ENCODE measurements around the gene HMGXB3.
"Not testable (repeated sequence)": the region's sequence is repeated elsewhere in the genome, so short reads cannot be mapped to it uniquely, and the experiment has no call there.

Gene HMGXB3

GRCh38 chr5:150070821-150071220 lies 70.3 kb downstream of the HMGXB3 start:
- DNase-seq: no peak

GRCh38 chr5:150073086-150073625 lies 72.6 kb downstream of the HMGXB3 start:
- no peak for DNase-seq

DNA sequence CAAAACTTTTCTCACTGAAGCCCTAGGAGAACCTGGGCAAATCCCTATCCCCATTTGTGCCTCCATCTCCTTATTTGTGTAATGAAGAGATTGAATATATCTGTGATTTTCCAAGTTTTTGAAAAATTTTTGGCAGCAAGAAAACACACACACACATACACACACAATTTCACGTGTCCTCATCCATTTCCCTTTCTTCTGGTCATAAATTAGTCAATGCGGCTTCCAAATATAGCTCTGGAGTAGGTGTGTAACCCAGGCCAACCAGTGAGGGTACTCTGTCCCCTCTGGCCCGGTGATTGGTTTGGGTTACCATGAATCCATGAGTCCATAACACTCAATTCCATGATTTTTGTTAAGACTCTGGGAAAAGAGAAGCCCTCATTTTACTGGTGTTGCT lies 73.1 kb downstream of the HMGXB3 start:
- no peak for DNase-seq

DNA sequence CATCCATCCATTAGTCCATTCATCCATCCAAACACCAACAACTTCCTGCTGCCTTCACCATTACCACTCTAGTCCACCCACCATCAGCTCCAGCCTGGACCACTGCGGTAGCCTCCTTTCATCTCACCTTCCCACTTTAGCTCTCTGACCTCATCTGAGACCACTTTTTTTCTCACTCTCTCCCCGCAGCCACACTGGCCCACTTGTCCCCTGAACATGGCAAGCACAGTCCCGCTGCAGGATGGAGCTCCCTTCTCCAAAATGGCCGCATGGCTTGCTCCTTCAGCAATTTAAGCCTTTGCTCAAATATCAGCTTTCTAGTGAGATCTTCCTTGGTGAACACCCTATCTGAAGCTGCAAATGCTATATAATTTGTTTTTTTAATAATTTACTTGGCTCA lies 74.7 kb downstream of the HMGXB3 start:
- no peak for DNase-seq

- DNase-seq: no peak
Observed at GRCh38 chr5:150075806-150076205, 75.3 kb downstream of the HMGXB3 start.

DNA sequence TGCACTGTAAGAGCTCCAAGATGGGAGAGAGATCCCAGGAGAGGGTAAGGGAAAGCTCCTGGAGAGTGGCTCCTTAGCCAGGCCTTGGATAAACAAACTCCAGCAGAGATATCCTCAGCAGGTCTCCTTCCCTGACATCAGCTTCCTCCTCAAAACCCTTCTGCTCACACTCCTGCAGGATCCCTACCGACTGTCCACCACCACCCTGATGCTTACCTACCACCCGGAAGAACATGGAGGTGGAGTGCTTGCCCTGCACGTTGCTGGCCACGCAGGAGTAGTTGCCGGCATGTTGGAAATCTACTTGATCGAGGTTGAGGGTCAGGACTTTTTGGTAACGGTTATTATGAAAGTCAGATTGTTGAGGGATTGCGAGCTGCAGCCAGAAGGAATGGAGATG lies 76.5 kb downstream of the HMGXB3 start:
- no peak for DNase-seq

- DNase-seq: no peak
Observed at GRCh38 chr5:150077996-150078801, 77.7 kb downstream of the HMGXB3 start.

DNA sequence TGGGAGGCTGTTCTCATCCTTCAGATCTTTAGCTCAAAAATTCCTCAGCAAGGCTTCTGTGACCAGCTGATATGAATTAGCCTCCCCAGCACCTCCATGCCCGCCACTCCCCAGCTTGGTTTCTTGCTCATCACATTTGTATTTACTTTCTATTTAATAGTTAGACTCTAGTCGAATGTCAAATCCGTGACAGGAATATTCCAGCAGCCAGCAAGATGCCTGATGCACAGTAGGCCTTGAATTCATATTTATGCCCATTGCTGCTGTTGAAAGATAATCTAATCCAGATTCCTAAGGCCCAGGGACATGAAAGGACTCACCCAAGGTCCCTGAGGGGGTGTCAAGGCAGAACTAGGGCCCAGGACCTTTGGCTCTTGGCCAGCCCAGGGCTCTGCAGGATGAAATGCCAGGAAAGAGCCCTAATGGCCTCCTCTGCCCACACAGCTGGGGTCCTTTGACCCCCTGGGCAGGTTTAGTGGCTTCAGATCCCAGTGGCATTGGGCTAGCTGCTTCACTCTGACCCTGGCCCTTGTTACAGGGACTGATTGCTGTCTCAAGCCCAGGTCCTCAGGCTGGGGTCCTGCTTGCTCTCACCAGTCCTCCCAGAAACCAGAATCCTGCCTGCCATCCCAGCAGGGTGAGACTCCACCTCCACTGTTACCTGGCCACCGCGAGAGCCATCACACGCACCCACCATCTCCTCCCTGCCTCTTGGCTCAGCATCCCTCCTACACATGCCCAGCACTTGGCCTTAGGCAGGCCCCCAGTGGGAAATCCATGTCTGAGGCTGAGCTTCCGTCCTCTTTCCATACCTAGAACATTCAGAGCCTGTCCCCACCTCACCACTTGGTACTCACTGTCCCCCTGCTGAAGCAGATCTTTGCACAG lies 78.5 kb downstream of the HMGXB3 start:
- no peak for DNase-seq

DNA sequence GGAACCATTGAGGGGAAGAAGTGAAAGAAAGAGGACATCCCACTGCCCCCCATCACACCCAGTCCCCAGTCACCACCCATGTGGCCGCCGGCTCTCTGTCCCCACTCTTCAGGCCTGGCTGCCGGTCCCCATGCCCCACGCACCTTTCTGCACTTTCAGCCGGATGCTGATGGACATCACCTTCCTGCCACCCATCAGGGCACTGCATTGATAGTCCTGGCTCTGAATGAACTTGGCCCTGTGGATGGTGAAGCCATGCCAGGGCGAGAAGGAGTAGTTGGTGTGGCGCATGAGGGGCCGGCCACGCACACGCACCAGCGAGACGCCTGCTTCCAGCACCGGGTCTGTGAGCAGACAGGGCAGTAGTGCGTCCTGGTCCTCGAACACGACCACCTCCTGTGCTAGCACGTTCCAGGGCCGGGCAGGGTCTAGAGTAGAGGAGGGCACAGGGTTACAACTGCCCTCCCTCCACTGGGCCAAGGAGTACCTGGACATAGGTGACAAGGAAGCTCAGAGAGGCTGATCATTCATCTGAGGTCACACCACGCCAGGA lies 79.4 kb downstream of the HMGXB3 start:
- DNase-seq: no peak

GRCh38 chr5:150080696-150081435 lies 80.3 kb downstream of the HMGXB3 start:
- DNase-seq: no peak

DNA sequence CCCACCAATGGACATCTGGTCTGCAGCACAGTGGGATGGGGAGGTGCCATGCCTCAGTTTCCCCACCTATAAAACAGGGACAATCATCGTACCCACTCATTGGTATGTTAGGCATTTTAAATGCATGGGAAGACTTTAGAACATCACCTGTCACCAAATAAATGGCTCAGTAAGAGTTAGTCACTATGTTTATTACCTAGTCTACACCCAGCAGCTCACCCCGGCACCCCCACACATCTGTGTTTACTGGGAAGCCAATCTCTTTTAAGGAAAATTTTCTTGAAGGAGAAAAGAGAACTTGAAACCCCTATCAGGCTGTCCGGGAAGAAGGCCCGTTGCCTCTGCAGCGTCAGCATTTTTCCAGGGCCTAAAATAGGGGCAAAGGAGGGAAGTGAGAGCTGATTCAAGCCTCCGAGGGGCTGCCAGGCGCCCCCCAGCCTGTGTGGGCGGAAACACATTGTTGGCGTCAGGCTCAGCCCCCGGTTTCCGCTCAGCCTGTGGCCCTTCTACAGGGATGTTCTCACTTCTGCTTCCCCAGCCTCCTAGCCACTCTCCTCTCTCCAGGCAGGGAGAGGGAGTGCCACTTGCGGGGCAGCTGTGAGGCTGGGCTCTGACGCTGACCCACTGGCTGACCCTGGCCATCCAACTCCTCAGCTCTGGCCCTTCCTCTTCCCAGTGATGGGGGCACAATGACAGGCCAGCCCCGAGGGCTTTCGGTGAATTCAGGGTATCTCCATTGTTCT lies 81.2 kb downstream of the HMGXB3 start:
- DNase-seq: no peak

GRCh38 chr5:150082374-150082773 lies 81.8 kb downstream of the HMGXB3 start:
- DNase-seq: no peak

- no peak for DNase-seq
Observed at GRCh38 chr5:150082889-150083288, 82.3 kb downstream of the HMGXB3 start.

GRCh38 chr5:150084754-150085153 lies 84.2 kb downstream of the HMGXB3 start:
- DNase-seq: not testable (repeated sequence)

GRCh38 chr5:150085191-150085912 lies 84.8 kb downstream of the HMGXB3 start:
- no peak for DNase-seq

- DNase-seq: no peak
Observed at GRCh38 chr5:150085950-150086715, 85.6 kb downstream of the HMGXB3 start, which contains the start of gene CSF1R. CSF1R (minus strand) TSS chr5:150086554; CDS start chr5:150086427, 127 bp downstream.

GRCh38 chr5:150092159-150092787 lies 91.7 kb downstream of the HMGXB3 start:
- no peak for DNase-seq

DNA sequence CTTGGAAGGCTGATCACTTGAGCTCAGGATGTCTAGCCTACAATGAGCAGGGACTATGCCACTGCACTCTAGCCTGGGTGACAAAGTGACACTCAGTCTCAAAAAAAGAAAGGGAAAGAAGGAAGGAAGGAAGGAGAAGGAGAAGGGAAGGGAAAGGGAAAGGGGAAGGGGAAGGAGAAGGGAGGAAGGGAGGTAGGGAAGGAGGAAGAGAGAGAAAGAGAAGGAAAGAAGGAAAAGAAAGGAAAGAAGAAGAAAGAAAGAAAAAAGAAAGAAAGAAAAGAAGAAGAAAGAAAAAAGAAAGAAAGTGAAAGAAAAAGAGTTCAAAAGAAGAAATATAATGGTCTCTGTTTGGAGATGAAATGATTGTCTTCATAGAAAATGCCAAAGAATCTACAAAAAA lies 96.6 kb downstream of the HMGXB3 start:
- DNase-seq: no peak

DNA sequence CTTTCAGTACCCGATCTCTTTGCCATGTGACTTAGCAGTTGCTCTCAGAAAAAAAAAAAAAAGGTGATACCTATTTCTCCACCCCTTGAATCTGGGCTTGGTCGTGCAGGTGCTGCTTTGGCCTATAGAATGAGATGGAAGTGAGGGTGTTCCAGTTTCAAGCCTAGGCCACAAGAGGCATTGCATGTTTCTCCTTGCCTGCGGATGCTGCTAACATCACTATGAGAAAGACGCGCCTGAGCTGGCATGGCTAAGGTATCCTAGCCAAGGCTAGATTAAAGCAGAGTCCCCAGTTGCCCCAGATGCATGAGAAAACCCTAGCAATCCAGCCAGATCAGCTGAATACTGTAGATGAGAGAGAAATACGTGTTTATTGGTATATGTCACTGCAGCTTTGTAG lies 100.5 kb downstream of the HMGXB3 start:
- no peak for DNase-seq

Measured in NCI-H2081 (cell line).